IMR-90 (cell line): ENCODE measurements around the gene RNF213. TPM values are rescaled to one million over a fixed set of nuclear protein-coding genes. Genes with fewer than 3 reads are reported as not detected.

Source experiments
- ATAC-seq: fragments of 200-7000 bp; cut with Tn5 transposase; 2 replicates; pipeline ENCODE4 v1.9.1; 2020; ENCODE audit warnings: low read depth, mild to moderate bottlenecking, moderate library complexity
- BruUV-seq: library from RNA; stranded (reverse); fragments of 400-500 nt; replicated peaks from 2 replicates; lab custom pipeline; 2021; lab: Mats Ljungman, UMichigan
- CTCF ChIA-PET: fragments of 300-600 bp; formaldehyde crosslinking; extraction: SDS; loops from one replicate; lab custom pipeline; 2021; ENCODE audit warnings: antibody characterized with exemption; lab: Yijun Ruan, JAX
- POLR2A ChIA-PET: fragments of 300-600 bp; sonication (Branson Sonifier 250); formaldehyde crosslinking; loops from one replicate; lab custom pipeline; 2022; ENCODE audit warnings: antibody characterized with exemption; ENCODE audit not compliant: unreplicated experiment; lab: Charles Lee
- DNase-seq: peaks from one replicate; pipeline ENCODE4 v3.0.0; 2013
- H2AFZ ChIP-seq: replicated peaks from 2 replicates; pipeline ENCODE3; 2013; ENCODE audit warnings: low read length, mild to moderate bottlenecking; ENCODE audit not compliant: poor library complexity
- H2AK5ac ChIP-seq: 2 replicates; pipeline ENCODE4 v1.6.1; 2013; ENCODE audit warnings: low read depth, low read length, inconsistent platforms
- H2AK9ac ChIP-seq: replicated peaks from 2 replicates; pipeline ENCODE3; 2013; ENCODE audit warnings: mild to moderate bottlenecking, low read depth, low read length, moderate library complexity; ENCODE audit not compliant: poor library complexity
- H2BK120ac ChIP-seq: 2 replicates; pipeline ENCODE4 v1.6.1; 2013; ENCODE audit warnings: low read depth, low read length, inconsistent platforms
- H2BK15ac ChIP-seq: 3 replicates; pipeline ENCODE4 v1.6.1; 2013; ENCODE audit warnings: low read depth, low read length, inconsistent platforms
- H2BK20ac ChIP-seq: 2 replicates; pipeline ENCODE4 v1.6.1; 2013; ENCODE audit warnings: low read depth, mild to moderate bottlenecking, inconsistent platforms, low read length, moderate library complexity
- H2BK5ac ChIP-seq: 2 replicates; pipeline ENCODE4 v1.6.1; 2013; ENCODE audit warnings: mild to moderate bottlenecking, low read depth, low read length, inconsistent platforms; ENCODE audit not compliant: poor library complexity, severe bottlenecking
- H3K14ac ChIP-seq: replicated peaks from 2 replicates; pipeline ENCODE4 v1.6.1; 2013; ENCODE audit warnings: low read depth, low read length, inconsistent platforms
- H3K18ac ChIP-seq: 2 replicates; pipeline ENCODE4 v1.6.1; 2013; ENCODE audit warnings: low read depth, low read length, control low read depth
- H3K23ac ChIP-seq: 2 replicates; pipeline ENCODE4 v1.6.1; 2013; ENCODE audit warnings: low read depth, low read length, inconsistent platforms
- H3K27ac ChIP-seq: 2 replicates; pipeline ENCODE4 v1.5.1; 2013; ENCODE audit warnings: mild to moderate bottlenecking, control low read depth, low read length; ENCODE audit not compliant: insufficient read depth
- H3K27me3 ChIP-seq: 2 replicates; pipeline ENCODE4 v1.6.1; 2013; ENCODE audit warnings: low read length; ENCODE audit not compliant: control insufficient read depth, insufficient read depth
- H3K36me3 ChIP-seq: 2 replicates; pipeline ENCODE4 v1.6.1; 2013; ENCODE audit warnings: low read length, mixed read lengths; ENCODE audit not compliant: control insufficient read depth, insufficient read depth
- H3K4ac ChIP-seq: 2 replicates; pipeline ENCODE4 v1.6.1; 2013; ENCODE audit warnings: low read depth, low read length, inconsistent platforms
- H3K4me1 ChIP-seq: 2 replicates; pipeline ENCODE4 v1.6.1; 2013; ENCODE audit warnings: low read length, mixed read lengths; ENCODE audit not compliant: control insufficient read depth, insufficient read depth
- H3K4me2 ChIP-seq: 2 replicates; pipeline ENCODE4 v1.6.1; 2013; ENCODE audit warnings: low read depth, mild to moderate bottlenecking, control low read depth, low read length, moderate library complexity
- H3K4me3 ChIP-seq: 2 replicates; pipeline ENCODE4 v1.5.1; 2013; ENCODE audit warnings: low read depth, mild to moderate bottlenecking, control low read depth, low read length, moderate library complexity; ENCODE audit not compliant: insufficient read depth
- H3K56ac ChIP-seq: 2 replicates; pipeline ENCODE4 v1.6.1; 2013; ENCODE audit warnings: low read length, inconsistent platforms; ENCODE audit not compliant: insufficient read depth; ENCODE audit errors: extremely low read depth
- H3K79me1 ChIP-seq, 2 experiments: 2 replicates each; pipeline ENCODE4 v1.6.1; 2013; ENCODE audit warnings: low read length in 2 of 2, inconsistent platforms in 1 of 2, low read depth in 1 of 2
- H3K9ac ChIP-seq: 2 replicates; pipeline ENCODE4 v1.6.1; 2013; ENCODE audit warnings: low read depth, low read length, control low read depth
- H3K9me1 ChIP-seq: 2 replicates; pipeline ENCODE4 v1.6.1; 2013; ENCODE audit warnings: low read length, inconsistent platforms; ENCODE audit not compliant: insufficient read depth
- H3K9me3 ChIP-seq: 2 replicates; pipeline ENCODE4 v1.6.1; 2013; ENCODE audit warnings: low read length; ENCODE audit not compliant: control insufficient read depth, insufficient read depth
- H4K20me1 ChIP-seq: 2 replicates; pipeline ENCODE4 v1.6.1; 2013; ENCODE audit warnings: low read length, inconsistent platforms; ENCODE audit not compliant: insufficient read depth
- H4K5ac ChIP-seq: 2 replicates; pipeline ENCODE4 v1.6.1; 2013; ENCODE audit warnings: mild to moderate bottlenecking, low read depth, low read length, control low read depth
- H4K8ac ChIP-seq, 2 experiments: 2 replicates each; pipeline ENCODE4 v1.6.1; 2013; ENCODE audit warnings: low read depth in 2 of 2, low read length in 2 of 2, control low read depth in 1 of 2, inconsistent platforms in 1 of 2
- H4K91ac ChIP-seq: 2 replicates; pipeline ENCODE4 v1.6.1; 2013; ENCODE audit warnings: low read depth, low read length, inconsistent platforms; ENCODE audit not compliant: insufficient read depth
- BHLHE40 ChIP-seq: fragments of 150-350 bp; IDR thresholded peaks from 2 replicates; pipeline ENCODE4 v1.6.1; 2016; ENCODE audit warnings: mild to moderate bottlenecking, low read depth, low read length
- CHD1 ChIP-seq: IDR thresholded peaks from 2 replicates; pipeline ENCODE4 v1.6.1; 2012; ENCODE audit warnings: low read depth, low read length, improper control_type of control experiment
- FOS ChIP-seq: fragments of 150-350 bp; IDR thresholded peaks from 2 replicates; pipeline ENCODE4 v1.6.1; 2016; ENCODE audit warnings: low read depth, low read length
- MAZ ChIP-seq: IDR thresholded peaks from 2 replicates; pipeline ENCODE4 v1.6.1; 2012; ENCODE audit warnings: low read depth, mild to moderate bottlenecking, low read length, improper control_type of control experiment, moderate library complexity, borderline replicate concordance
- RAD21 ChIP-seq: IDR thresholded peaks from 2 replicates; pipeline ENCODE4 v1.6.1; 2012; ENCODE audit warnings: low read length, improper control_type of control experiment
- RFX5 ChIP-seq: IDR thresholded peaks from 2 replicates; pipeline ENCODE4 v1.8.0; 2012; ENCODE audit warnings: low read depth, mild to moderate bottlenecking, low read length, moderate library complexity
- WGBS, 2 experiments: methylation state at CpG; one replicate each; pipeline versions ENCODE4 v1.1.5 to v1.1.7; 2013; ENCODE audit warnings: missing lambda C conversion rate in 2 of 2; ENCODE audit not compliant: insufficient read length in 1 of 2; ENCODE audit errors: extremely low coverage in 2 of 2; 5-methylcytosine and 5-hydroxymethylcytosine counted together
- dilution Hi-C: fragments of 300-500 bp; cut with HindIII; formaldehyde crosslinking; loops from one replicate; pipeline ENCODE4 v1.14.3; 2018; ENCODE audit warnings: low sequenced_read_pairs; ENCODE audit not compliant: unreplicated experiment
- in situ Hi-C: fragments of 300-500 bp; cut with MboI; formaldehyde crosslinking; loops from 3 replicates; pipeline ENCODE4 v1.14.3; 2019; ENCODE audit warnings: low sequenced_read_pairs, inconsistent platforms, mixed read lengths
- intact Hi-C: fragments of 100-400 bp; cut with micrococcal nuclease; formaldehyde crosslinking; loops from 2 replicates; pipeline ENCODE4 v1.10.0; 2022
- polyA plus RNA-seq, 3 experiments: library from polyadenylated mRNA; depleted of rRNA; stranded (reverse); fragments of >200 nt; gene quantifications; 2 replicates each; pipeline ENCODE4 v1.2.3, GENCODE V29; 2012; ENCODE audit warnings: low replicate concordance in 1 of 3
- total RNA-seq: library from RNA; depleted of rRNA; stranded (reverse); fragments of >200 nt; gene quantifications from 2 replicates; pipeline ENCODE4 v1.2.3, GENCODE V29; 2012
- TF ChIP-seq, protein P1 (sequence below): fragments of 150-350 bp; IDR thresholded peaks from 2 replicates; pipeline ENCODE4 v1.6.1; 2017; ENCODE audit warnings: mild to moderate bottlenecking, antibody characterized with exemption, low read length, low read depth
- TF ChIP-seq, protein P2 (sequence below): fragments of 150-350 bp; IDR thresholded peaks from 2 replicates; pipeline ENCODE4 v1.6.1; 2016; ENCODE audit warnings: low read depth, mild to moderate bottlenecking, low read length, moderate library complexity, borderline replicate concordance

The RNF213 gene
- total and polyA plus RNA-seq, 2 of the 4 experiments (the other 2 are of a cell fraction), result 23.4 to 36.0 TPM

DNA sequence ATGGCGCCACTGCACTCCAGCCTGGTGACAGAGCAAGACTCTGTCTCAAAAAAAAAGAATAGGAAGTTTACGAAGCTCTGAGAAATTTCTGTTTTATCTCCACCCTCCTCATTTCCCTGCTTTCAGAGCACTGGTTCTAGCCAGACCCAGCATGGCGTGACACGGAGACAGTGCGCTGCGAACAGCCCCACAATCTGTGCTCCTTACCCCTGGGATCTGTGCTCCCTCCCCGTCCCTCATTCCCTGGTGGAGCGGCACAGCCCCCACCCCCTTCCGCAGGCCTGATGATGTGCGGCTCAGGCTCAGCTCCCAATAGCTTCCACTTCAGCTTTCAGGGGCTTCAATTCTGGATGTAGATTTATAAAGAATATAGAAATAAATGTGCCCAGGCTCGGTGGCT lies 98.2 kb downstream of the RNF213 start:
- no peaks in the 10 kb centered on the region for H4K20me1 ChIP-seq
- dilution Hi-C loops (no loop called here), intact Hi-C loops (no loop called here), in situ Hi-C loops (no loop called here)
- no peaks in the 10 kb centered on the region for H3K9me3 ChIP-seq
- no peak overlapping the region for H3K14ac ChIP-seq
- H3K4me2 ChIP-seq, result no peak overlapping the region
- H2BK120ac ChIP-seq, result no peak overlapping the region
- no peak overlapping the region for H2AK9ac ChIP-seq
- H3K23ac ChIP-seq, result no peak overlapping the region
- H3K9me1 ChIP-seq, result no peaks in the 10 kb centered on the region
- TF ChIP-seq RAD21, result no peak
- TF ChIP-seq, protein P1, sequence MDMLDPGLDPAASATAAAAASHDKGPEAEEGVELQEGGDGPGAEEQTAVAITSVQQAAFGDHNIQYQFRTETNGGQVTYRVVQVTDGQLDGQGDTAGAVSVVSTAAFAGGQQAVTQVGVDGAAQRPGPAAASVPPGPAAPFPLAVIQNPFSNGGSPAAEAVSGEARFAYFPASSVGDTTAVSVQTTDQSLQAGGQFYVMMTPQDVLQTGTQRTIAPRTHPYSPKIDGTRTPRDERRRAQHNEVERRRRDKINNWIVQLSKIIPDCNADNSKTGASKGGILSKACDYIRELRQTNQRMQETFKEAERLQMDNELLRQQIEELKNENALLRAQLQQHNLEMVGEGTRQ, result no peak
- TF ChIP-seq, protein P2, sequence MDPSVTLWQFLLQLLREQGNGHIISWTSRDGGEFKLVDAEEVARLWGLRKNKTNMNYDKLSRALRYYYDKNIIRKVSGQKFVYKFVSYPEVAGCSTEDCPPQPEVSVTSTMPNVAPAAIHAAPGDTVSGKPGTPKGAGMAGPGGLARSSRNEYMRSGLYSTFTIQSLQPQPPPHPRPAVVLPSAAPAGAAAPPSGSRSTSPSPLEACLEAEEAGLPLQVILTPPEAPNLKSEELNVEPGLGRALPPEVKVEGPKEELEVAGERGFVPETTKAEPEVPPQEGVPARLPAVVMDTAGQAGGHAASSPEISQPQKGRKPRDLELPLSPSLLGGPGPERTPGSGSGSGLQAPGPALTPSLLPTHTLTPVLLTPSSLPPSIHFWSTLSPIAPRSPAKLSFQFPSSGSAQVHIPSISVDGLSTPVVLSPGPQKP, result no peak
- no peak for TF ChIP-seq CHD1
- TF ChIP-seq MAZ, result no peak
- no peak for TF ChIP-seq BHLHE40
- TF ChIP-seq FOS, result no peak
- no peak for TF ChIP-seq RFX5
- no peak overlapping the region for H4K91ac ChIP-seq
- no peak overlapping the region for H2AFZ ChIP-seq
- H3K27ac ChIP-seq, result no peak overlapping the region
- H2AK5ac ChIP-seq, result no peak overlapping the region
- H4K8ac ChIP-seq, result no peak overlapping the region
- H3K4me1 ChIP-seq, result no peaks in the 10 kb centered on the region; the same call in 1 of the 2 replicates
- H3K36me3 ChIP-seq, result peaks cover 68% of the 10 kb centered on the region
- H2BK20ac ChIP-seq, result no peak overlapping the region
- H2BK15ac ChIP-seq, result no peak overlapping the region
- H3K4ac ChIP-seq, result no peak overlapping the region
- DNase-seq (no peak), ATAC-seq (no peak)
- no peak overlapping the region for H3K56ac ChIP-seq
- no peak overlapping the region for H4K5ac ChIP-seq
- ChIA-PET CTCF (no interaction called here), POLR2A (no interaction called here)
- no peak overlapping the region for H3K9ac ChIP-seq
- H3K27me3 ChIP-seq, result no peaks in the 10 kb centered on the region
- H3K18ac ChIP-seq, result no peak overlapping the region
- no peak overlapping the region for H2BK5ac ChIP-seq
- BruUV-seq, result no TSS peak
- H3K4me3 ChIP-seq, result no peak overlapping the region
- H3K79me1 ChIP-seq, result no peaks in the 10 kb centered on the region
- 100% methylated on average over 3 of the region's 11 CpGs; no CpG with 5 or more reads in 1 of the 2 experiments for WGBS, 2 experiments
